ENCODE results near the gene FAM13A. TPM values are rescaled to one million over a fixed set of nuclear protein-coding genes. Genes with fewer than 3 reads are reported as not detected.

Gene FAM13A
- total and polyA plus RNA-seq, 2 of the 4 experiments (the other 2 are of a cell fraction), result 13.1 to 22.0 TPM

DNA sequence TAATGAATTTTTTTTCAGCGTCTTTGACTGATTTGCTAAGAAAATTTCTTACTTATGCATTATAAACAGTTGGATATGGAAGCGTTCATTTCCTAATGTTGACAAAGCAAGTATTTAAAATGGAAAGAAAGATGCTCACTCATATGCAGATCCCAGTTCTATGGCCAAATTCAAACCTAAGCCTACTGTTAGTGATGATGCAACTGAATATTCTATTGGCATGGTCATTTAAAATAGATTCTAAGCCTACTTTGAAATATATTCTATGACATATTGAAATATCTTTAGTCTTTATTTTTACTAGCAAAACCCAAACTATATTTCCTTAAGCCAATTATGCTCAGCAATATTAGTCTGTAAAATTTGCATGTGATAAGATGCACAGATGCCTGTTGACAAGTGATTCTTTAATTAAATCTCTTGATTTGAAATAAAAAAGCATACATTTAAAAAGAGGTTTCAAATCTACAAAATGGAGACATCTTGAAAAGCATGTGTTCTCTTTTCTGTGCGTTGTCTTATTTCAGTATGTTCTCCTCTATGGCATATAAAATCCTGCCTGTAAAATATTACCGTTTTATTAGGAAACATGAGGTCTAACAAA lies 262.8 kb downstream of the FAM13A start:
- no peak overlapping the region for H2BK20ac ChIP-seq (ENCODE audit: low read depth, low read length)
- H3K79me1 ChIP-seq (ENCODE audit: low read depth in 1 of 2, low read length in 2 of 2), result peaks cover 10 to 11% of the 10 kb centered on the region in 2 experiments; a peak in 3 of 4 replicates
- no peak overlapping the region for H2AK9ac ChIP-seq (replicated peaks; ENCODE audit: low read depth, low read length, poor library complexity)
- no peak overlapping the region for H3K27ac ChIP-seq (ENCODE audit: insufficient read depth, low read length)
- H3K14ac ChIP-seq (replicated peaks; ENCODE audit: low read depth, low read length), result no peak overlapping the region
- dilution Hi-C loops (cut with HindIII; ENCODE audit: low sequenced_read_pairs, unreplicated experiment), result no loop called here
- ATAC-seq (ENCODE audit: low read depth), result no peak
- H4K20me1 ChIP-seq (ENCODE audit: insufficient read depth, low read length), result no peaks in the 10 kb centered on the region
- in situ Hi-C loops (cut with MboI; ENCODE audit: low sequenced_read_pairs), result no loop called here
- no peak for DNase-seq
- no peak overlapping the region for H3K56ac ChIP-seq (ENCODE audit: extremely low read depth, insufficient read depth, low read length)
- H2BK120ac ChIP-seq (ENCODE audit: low read depth, low read length), result no peak overlapping the region
- POLR2A ChIA-PET (ENCODE audit: unreplicated experiment), result no interaction called here
- no peak overlapping the region for H2BK5ac ChIP-seq (ENCODE audit: low read depth, low read length, poor library complexity, severe bottlenecking)
- no peak overlapping the region for H3K18ac ChIP-seq (ENCODE audit: low read depth, low read length)
- no peak overlapping the region for H4K8ac ChIP-seq (ENCODE audit: low read depth in 2 of 2, low read length in 2 of 2)
- CTCF ChIA-PET, result no interaction called here
- no peaks in the 10 kb centered on the region for H3K27me3 ChIP-seq (ENCODE audit: control insufficient read depth, insufficient read depth, low read length)
- peaks cover 6% of the 10 kb centered on the region; the same call in 1 of the 2 replicates for H3K4me1 ChIP-seq (ENCODE audit: control insufficient read depth, insufficient read depth, low read length)
- H4K5ac ChIP-seq (ENCODE audit: low read depth, low read length), result no peak overlapping the region
- no peaks in the 10 kb centered on the region for H3K9me3 ChIP-seq (ENCODE audit: control insufficient read depth, insufficient read depth, low read length)
- intact Hi-C loops (cut with micrococcal nuclease), result loop anchor here (5.0 kb wide), 1 partner anchor 87 kb away; no protein-coding TSS in a partner anchor
- no peak overlapping the region for H4K91ac ChIP-seq (ENCODE audit: insufficient read depth, low read depth, low read length)
- no peak overlapping the region for H2BK15ac ChIP-seq (ENCODE audit: low read depth, low read length)
- peaks cover 5% of the 10 kb centered on the region for H3K36me3 ChIP-seq (ENCODE audit: control insufficient read depth, insufficient read depth, low read length)
- no TSS peak for BruUV-seq (replicated peaks)
- H3K23ac ChIP-seq (ENCODE audit: low read depth, low read length), result no peak overlapping the region
- H2AFZ ChIP-seq (replicated peaks; ENCODE audit: low read length, poor library complexity), result no peak overlapping the region
- no peak overlapping the region for H2AK5ac ChIP-seq (ENCODE audit: low read depth, low read length)
- no peak overlapping the region for H3K4me2 ChIP-seq (ENCODE audit: low read depth, low read length)
- H3K4me3 ChIP-seq (ENCODE audit: insufficient read depth, low read depth, low read length), result no peak overlapping the region
- H3K9me1 ChIP-seq (ENCODE audit: insufficient read depth, low read length), result peaks cover 4% of the 10 kb centered on the region; the same call in 1 of the 2 replicates
- no peak overlapping the region for H3K4ac ChIP-seq (ENCODE audit: low read depth, low read length)
- TF ChIP-seq, protein P1, sequence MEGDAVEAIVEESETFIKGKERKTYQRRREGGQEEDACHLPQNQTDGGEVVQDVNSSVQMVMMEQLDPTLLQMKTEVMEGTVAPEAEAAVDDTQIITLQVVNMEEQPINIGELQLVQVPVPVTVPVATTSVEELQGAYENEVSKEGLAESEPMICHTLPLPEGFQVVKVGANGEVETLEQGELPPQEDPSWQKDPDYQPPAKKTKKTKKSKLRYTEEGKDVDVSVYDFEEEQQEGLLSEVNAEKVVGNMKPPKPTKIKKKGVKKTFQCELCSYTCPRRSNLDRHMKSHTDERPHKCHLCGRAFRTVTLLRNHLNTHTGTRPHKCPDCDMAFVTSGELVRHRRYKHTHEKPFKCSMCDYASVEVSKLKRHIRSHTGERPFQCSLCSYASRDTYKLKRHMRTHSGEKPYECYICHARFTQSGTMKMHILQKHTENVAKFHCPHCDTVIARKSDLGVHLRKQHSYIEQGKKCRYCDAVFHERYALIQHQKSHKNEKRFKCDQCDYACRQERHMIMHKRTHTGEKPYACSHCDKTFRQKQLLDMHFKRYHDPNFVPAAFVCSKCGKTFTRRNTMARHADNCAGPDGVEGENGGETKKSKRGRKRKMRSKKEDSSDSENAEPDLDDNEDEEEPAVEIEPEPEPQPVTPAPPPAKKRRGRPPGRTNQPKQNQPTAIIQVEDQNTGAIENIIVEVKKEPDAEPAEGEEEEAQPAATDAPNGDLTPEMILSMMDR (conservative IDR thresholded peaks at IDR 0.05; ENCODE audit: low read depth, low read length), result no peak
- TF ChIP-seq CEBPB (IDR thresholded peaks at IDR 0.05; ENCODE audit: low read depth, low read length), result peak; percentile 23; the same call in 1 of the 2 replicates
- WGBS, 2 experiments (ENCODE audit: extremely low coverage in 2 of 2, insufficient read length in 1 of 2), result no CpG with 5 or more reads among the region's 4 CpGs
- no peak overlapping the region for H3K9ac ChIP-seq (ENCODE audit: low read depth, low read length)

All from IMR-90 (cell line).